ENCODE results near the gene LRRC32.
"Not testable (repeated sequence)": the region's sequence is repeated elsewhere in the genome, so short reads cannot be mapped to it uniquely, and the experiment has no call there.

The LRRC32 gene

GRCh38 chr11:76626266-76626665, 44.3 kb downstream of the LRRC32 start:
- no peak for DNase-seq

- no peak for DNase-seq
Observed at GRCh38 chr11:76625472-76626186, 44.9 kb downstream of the LRRC32 start.

GRCh38 chr11:76624500-76625379, 45.8 kb downstream of the LRRC32 start:
- no peak for DNase-seq

GRCh38 chr11:76623884-76624419, 46.6 kb downstream of the LRRC32 start:
- DNase-seq = no peak

GRCh38 chr11:76623171-76623883, 47.2 kb downstream of the LRRC32 start:
- DNase-seq = no peak

- no peak for DNase-seq
Observed at GRCh38 chr11:76622493-76623094, 48.0 kb downstream of the LRRC32 start.

GRCh38 chr11:76621868-76622267, 48.7 kb downstream of the LRRC32 start:
- DNase-seq = no peak

- DNase-seq = no peak
Observed at GRCh38 chr11:76621466-76621865, 49.1 kb downstream of the LRRC32 start.

GRCh38 chr11:76620489-76620888, 50.1 kb downstream of the LRRC32 start:
- no peak for DNase-seq

GRCh38 chr11:76619801-76620200, 50.7 kb downstream of the LRRC32 start:
- DNase-seq = not testable (repeated sequence)

- no peak for DNase-seq
Observed at GRCh38 chr11:76617553-76618265, 52.8 kb downstream of the LRRC32 start.

- DNase-seq = no peak
Observed at GRCh38 chr11:76616676-76617552, 53.6 kb downstream of the LRRC32 start.

- DNase-seq = peak; percentile 59
Observed at GRCh38 chr11:76615950-76616349, 54.6 kb downstream of the LRRC32 start.

- peak; percentile 51 for DNase-seq
Observed at GRCh38 chr11:76614471-76615179, 55.9 kb downstream of the LRRC32 start.

GRCh38 chr11:76613901-76614300, 56.6 kb downstream of the LRRC32 start:
- no peak for DNase-seq

- no peak for DNase-seq
Observed at GRCh38 chr11:76612226-76612625, 58.3 kb downstream of the LRRC32 start.

GRCh38 chr11:76610871-76611475, 59.6 kb downstream of the LRRC32 start:
- DNase-seq = no peak

- no peak for DNase-seq
Observed at GRCh38 chr11:76610371-76610770, 60.2 kb downstream of the LRRC32 start.

GRCh38 chr11:76609736-76610370, 60.7 kb downstream of the LRRC32 start:
- DNase-seq = no peak
